C4-2B (cell line): ENCODE results near the gene COG5.

Experiments used
- H3K27ac ChIP-seq: fragments of 450-650 bp; 2 replicates; pipeline ENCODE4 v1.5.1; 2017
- CTCF ChIP-seq: fragments of 450-650 bp; conservative IDR thresholded peaks from 2 replicates; pipeline ENCODE4 v1.5.1; 2017; ENCODE audit warnings: mild to moderate bottlenecking
- ZFX ChIP-seq: fragments of 450-650 bp; IDR thresholded peaks from 2 replicates; pipeline ENCODE4 v1.6.1; 2017

The COG5 gene

GRCh38 chr7:107441581-107442422 lies 121.9 kb downstream of the COG5 start:
- H3K27ac ChIP-seq, result no peak overlapping the region
- no peak for TF ChIP-seq ZFX
- no peak for TF ChIP-seq CTCF

- no peak for TF ChIP-seq ZFX
- no peak overlapping the region for H3K27ac ChIP-seq
These were observed 124.7 kb downstream of the COG5 start for GRCh38 chr7:107439025-107439424.

- no peak overlapping the region for H3K27ac ChIP-seq
- TF ChIP-seq ZFX (no peak), CTCF (no peak)
These were observed 128.0 kb downstream of the COG5 start for GRCh38 chr7:107435749-107436148.

GRCh38 chr7:107432261-107432660 lies 131.5 kb downstream of the COG5 start:
- TF ChIP-seq CTCF, result no peak
- no peak for TF ChIP-seq ZFX
- no peak overlapping the region for H3K27ac ChIP-seq

- H3K27ac ChIP-seq, result no peak overlapping the region
- no peak for TF ChIP-seq CTCF
- TF ChIP-seq ZFX, result no peak
These were observed 133.7 kb downstream of the COG5 start for GRCh38 chr7:107430057-107430456.

GRCh38 chr7:107428642-107429041 lies 135.1 kb downstream of the COG5 start:
- H3K27ac ChIP-seq, result no peak overlapping the region
- no peak for TF ChIP-seq ZFX
- TF ChIP-seq CTCF, result no peak

- TF ChIP-seq ZFX, result no peak
- no peak for TF ChIP-seq CTCF
- no peak overlapping the region for H3K27ac ChIP-seq
These were observed 136.3 kb downstream of the COG5 start for GRCh38 chr7:107427462-107427861.

- TF ChIP-seq CTCF (no peak), ZFX (no peak)
These were observed 149.5 kb downstream of the COG5 start for GRCh38 chr7:107414198-107414597.

More at GRCh38 chr7:107414198-107414597, 149.5 kb downstream of the COG5 start:
- no peak overlapping the region for H3K27ac ChIP-seq
